ENCODE results near the gene KDM4F.

- no peak for TF ChIP-seq PPARA (CRISPR knock-in tag; IDR thresholded peaks at IDR 0.05; ENCODE audit: borderline replicate concordance)
- TF ChIP-seq PATZ1 (CRISPR knock-in tag; IDR thresholded peaks at IDR 0.05; ENCODE audit: borderline replicate concordance): no peak
- TF ChIP-seq TCF4 (CRISPR knock-in tag; IDR thresholded peaks at IDR 0.05; ENCODE audit: borderline replicate concordance): no peak
- TF ChIP-seq ZNF8 (CRISPR knock-in tag; IDR thresholded peaks at IDR 0.05): no peak
- TF ChIP-seq ZFP3 (CRISPR knock-in tag; IDR thresholded peaks at IDR 0.05): no peak
- TF ChIP-seq ZFP30 (CRISPR knock-in tag; IDR thresholded peaks at IDR 0.05): no peak
These were observed 33.1 kb upstream of the KDM4F start for GRCh38 chr11:95016139-95016538.
